Lower leg skin (tissue), 3 donors: ENCODE measurements around the gene GPR63.

Experiments used
- CTCF ChIP-seq, 3 donors: fragments of 450-650 bp; IDR thresholded peaks; one replicate each; pipeline ENCODE4 v1.5.1; 2016; ENCODE audit warnings: antibody characterized with exemption in 3 of 3, mild to moderate bottlenecking in 3 of 3, moderate library complexity in 2 of 3
- POLR2A ChIP-seq, 2 donors: fragments of 450-650 bp; IDR thresholded peaks; one replicate each; pipeline ENCODE4 v1.6.1; 2016 to 2017; ENCODE audit warnings: antibody characterized with exemption in 2 of 2, mild to moderate bottlenecking in 1 of 2, moderate library complexity in 1 of 2

GRCh38 chr6:96821034-96821433 lies 16.2 kb downstream of the GPR63 start:
- TF ChIP-seq POLR2A (IDR thresholded peaks at IDR 0.05) (no peak), CTCF (IDR thresholded peaks at IDR 0.05) (no peak)
